H9 (cell line): ENCODE measurements around the gene C6orf62. TPM values are rescaled to one million over a fixed set of nuclear protein-coding genes. Genes with fewer than 3 reads are reported as not detected.

Source experiments
- DNase-seq: peaks from one replicate; pipeline ENCODE4 v3.0.0-alpha.2; 2017
- H2AFZ ChIP-seq: one replicate; pipeline ENCODE4 v1.6.1; 2013; ENCODE audit warnings: mild to moderate bottlenecking, low read length, control low read depth, moderate library complexity
- H2AK5ac ChIP-seq: 2 replicates; pipeline ENCODE4 v1.6.1; 2013; ENCODE audit warnings: low read length, control low read depth, mixed read lengths; ENCODE audit not compliant: insufficient read length
- H2BK120ac ChIP-seq: one replicate; pipeline ENCODE4 v1.6.1; 2013; ENCODE audit warnings: low read depth, mild to moderate bottlenecking, low read length, control low read depth, inconsistent platforms; ENCODE audit not compliant: poor library complexity, severe bottlenecking
- H2BK12ac ChIP-seq: 2 replicates; pipeline ENCODE4 v1.6.1; 2013; ENCODE audit warnings: low read length, control low read depth, mixed read lengths, low read depth; ENCODE audit not compliant: insufficient read length
- H2BK15ac ChIP-seq: 2 replicates; pipeline ENCODE4 v1.6.1; 2013; ENCODE audit warnings: low read depth, low read length, control low read depth
- H2BK20ac ChIP-seq: one replicate; pipeline ENCODE4 v1.6.1; 2013; ENCODE audit warnings: low read depth, mild to moderate bottlenecking, low read length, control low read depth, inconsistent platforms; ENCODE audit not compliant: poor library complexity, severe bottlenecking
- H2BK5ac ChIP-seq: 2 replicates; pipeline ENCODE4 v1.6.1; 2013; ENCODE audit warnings: low read length, control low read depth, mixed read lengths; ENCODE audit not compliant: insufficient read length
- H3K14ac ChIP-seq: 2 replicates; pipeline ENCODE4 v1.6.1; 2013; ENCODE audit warnings: low read length, control low read depth; ENCODE audit not compliant: insufficient read depth
- H3K18ac ChIP-seq: 2 replicates; pipeline ENCODE4 v1.6.1; 2013; ENCODE audit warnings: low read depth, mild to moderate bottlenecking, mixed read lengths, low read length, control low read depth; ENCODE audit not compliant: insufficient read length
- H3K23ac ChIP-seq: 2 replicates; pipeline ENCODE4 v1.6.1; 2013; ENCODE audit warnings: low read length, control low read depth, mixed read lengths, low read depth; ENCODE audit not compliant: insufficient read length
- H3K23me2 ChIP-seq: 2 replicates; pipeline ENCODE4 v1.6.1; 2013; ENCODE audit warnings: low read depth, mild to moderate bottlenecking, mixed read lengths, low read length, control low read depth; ENCODE audit not compliant: insufficient read length, poor library complexity, severe bottlenecking
- H3K27ac ChIP-seq: 2 replicates; pipeline ENCODE4 v1.5.1; 2013; ENCODE audit warnings: low read length, control low read depth, mixed read lengths, low read depth; ENCODE audit not compliant: insufficient read length
- H3K27me3 ChIP-seq: 2 replicates; pipeline ENCODE4 v1.6.1; 2013; ENCODE audit warnings: low read length, control low read depth, inconsistent platforms; ENCODE audit not compliant: insufficient read depth
- H3K4ac ChIP-seq: 2 replicates; pipeline ENCODE4 v1.6.1; 2013; ENCODE audit warnings: low read depth, mild to moderate bottlenecking, control low read depth, inconsistent platforms, low read length, moderate library complexity
- H3K4me1 ChIP-seq: 2 replicates; pipeline ENCODE4 v1.6.1; 2013; ENCODE audit warnings: low read length, control low read depth, inconsistent platforms; ENCODE audit not compliant: insufficient read depth
- H3K4me2 ChIP-seq: 2 replicates; pipeline ENCODE4 v1.6.1; 2013; ENCODE audit warnings: low read length, control low read depth, mixed read lengths; ENCODE audit not compliant: insufficient read length, insufficient read depth
- H3K56ac ChIP-seq: 2 replicates; pipeline ENCODE4 v1.6.1; 2013; ENCODE audit warnings: low read depth, mild to moderate bottlenecking, mixed read lengths, low read length, control low read depth; ENCODE audit not compliant: insufficient read length
- H3K79me1 ChIP-seq: 2 replicates; pipeline ENCODE4 v1.6.1; 2013; ENCODE audit warnings: low read depth, mild to moderate bottlenecking, moderate library complexity, low read length, control low read depth, inconsistent platforms; ENCODE audit not compliant: insufficient read depth, poor library complexity, severe bottlenecking
- H3K79me2 ChIP-seq: 2 replicates; pipeline ENCODE4 v1.6.1; 2013; ENCODE audit warnings: low read length, control low read depth, inconsistent platforms; ENCODE audit not compliant: insufficient read depth
- H3K9ac ChIP-seq: 2 replicates; pipeline ENCODE4 v1.6.1; 2013; ENCODE audit warnings: low read length, control low read depth, mixed read lengths; ENCODE audit not compliant: insufficient read length; ENCODE audit errors: extremely low read depth
- H3K9me3 ChIP-seq: one replicate; pipeline ENCODE4 v1.6.1; 2013; ENCODE audit warnings: low read depth, low read length, inconsistent platforms; ENCODE audit not compliant: control insufficient read depth
- H3T11ph ChIP-seq: one replicate; pipeline ENCODE4 v1.6.1; 2013; ENCODE audit warnings: mild to moderate bottlenecking, low read length, control low read depth, inconsistent platforms
- H4K20me1 ChIP-seq: one replicate; pipeline ENCODE4 v1.6.1; 2013; ENCODE audit not compliant: control insufficient read depth, insufficient read length, insufficient read depth
- H4K5ac ChIP-seq: 2 replicates; pipeline ENCODE4 v1.6.1; 2013; ENCODE audit warnings: low read depth, mild to moderate bottlenecking, mixed read lengths, low read length, control low read depth; ENCODE audit not compliant: insufficient read length
- H4K8ac ChIP-seq: replicated peaks from 2 replicates; pipeline ENCODE4 v1.6.1; 2013; ENCODE audit warnings: low read length, control low read depth, mixed read lengths, low read depth; ENCODE audit not compliant: insufficient read length
- H4K91ac ChIP-seq: 2 replicates; pipeline ENCODE4 v1.6.1; 2013; ENCODE audit warnings: low read depth, mild to moderate bottlenecking, moderate library complexity, mixed read lengths, low read length, control low read depth; ENCODE audit not compliant: insufficient read length
- H3K27ac Mint-ChIP-seq, 3 experiments: 2 replicates in 2 of 3; 3 replicates in 1 of 3; pipeline ENCODE4 v1.8.0; 2020 to 2021; ENCODE audit warnings: mixed read lengths in 3 of 3, mild to moderate bottlenecking in 1 of 3, moderate library complexity in 1 of 3
- H3K27me3 Mint-ChIP-seq: 2 replicates; pipeline ENCODE4 v1.8.0; 2021; ENCODE audit warnings: low read depth, mild to moderate bottlenecking, moderate library complexity, mixed read lengths
- H3K36me3 Mint-ChIP-seq, 3 experiments: 2 replicates in 2 of 3; 3 replicates in 1 of 3; pipeline ENCODE4 v1.8.0; 2020 to 2021; ENCODE audit warnings: low read depth in 3 of 3, mixed read lengths in 3 of 3; ENCODE audit not compliant: insufficient read depth in 1 of 3
- H3K4me1 Mint-ChIP-seq, 2 experiments: 2 replicates each; pipeline ENCODE4 v1.8.0; 2020; ENCODE audit warnings: mixed read lengths in 2 of 2
- H3K4me3 Mint-ChIP-seq, 2 experiments: 2 replicates in 1 of 2; 3 replicates in 1 of 2; pipeline ENCODE4 v1.8.0; 2020 to 2021; ENCODE audit warnings: mild to moderate bottlenecking in 2 of 2, mixed read lengths in 2 of 2, moderate library complexity in 1 of 2
- H3K9me3 Mint-ChIP-seq, 2 experiments: 2 replicates in 1 of 2; 3 replicates in 1 of 2; pipeline ENCODE4 v1.8.0; 2020; ENCODE audit warnings: mild to moderate bottlenecking in 2 of 2, mixed read lengths in 2 of 2, moderate library complexity in 1 of 2
- total RNA-seq: library from RNA; stranded (reverse); gene quantifications from 2 replicates; pipeline ENCODE4 v1.2.1, GENCODE V29; 2021
- TF ChIP-seq, protein P1 (sequence below): fragments of 200-600 bp; sonication (generic); conservative IDR thresholded peaks from 3 replicates; pipeline ENCODE4 v1.8.0; 2021; ENCODE audit warnings: antibody characterized with exemption, mild to moderate bottlenecking

C6orf62 gene
- total RNA-seq, 1 experiment from 2014 or later = 125 TPM

- H2AK5ac ChIP-seq = no peak overlapping the region
- no peak overlapping the region for H3K14ac ChIP-seq
- no peak overlapping the region for H3T11ph ChIP-seq
- H2BK5ac ChIP-seq = no peak overlapping the region
- no peak overlapping the region for H3K23ac ChIP-seq
- H3K27ac Mint-ChIP-seq = no peak overlapping the region
- no peaks in the 10 kb centered on the region for H3K36me3 Mint-ChIP-seq
- H4K5ac ChIP-seq = no peak overlapping the region
- no peak overlapping the region for H3K18ac ChIP-seq
- no peaks in the 10 kb centered on the region for H3K4me1 ChIP-seq
- no peaks in the 10 kb centered on the region for H4K20me1 ChIP-seq
- no peaks in the 10 kb centered on the region for H3K4me1 Mint-ChIP-seq
- no peak overlapping the region for H3K9ac ChIP-seq
- no peaks in the 10 kb centered on the region for H3K9me3 Mint-ChIP-seq
- no peak overlapping the region for H3K27ac ChIP-seq
- H3K56ac ChIP-seq = no peak overlapping the region
- H2BK120ac ChIP-seq = no peak overlapping the region
- no peak overlapping the region for H3K4me2 ChIP-seq
- no peak overlapping the region for H2BK15ac ChIP-seq
- H3K79me2 ChIP-seq = no peaks in the 10 kb centered on the region
- no peaks in the 10 kb centered on the region for H3K23me2 ChIP-seq
- no peak overlapping the region for H3K4ac ChIP-seq
- H3K9me3 ChIP-seq = no peaks in the 10 kb centered on the region
- no peak overlapping the region for H3K4me3 Mint-ChIP-seq
- TF ChIP-seq, protein P1, sequence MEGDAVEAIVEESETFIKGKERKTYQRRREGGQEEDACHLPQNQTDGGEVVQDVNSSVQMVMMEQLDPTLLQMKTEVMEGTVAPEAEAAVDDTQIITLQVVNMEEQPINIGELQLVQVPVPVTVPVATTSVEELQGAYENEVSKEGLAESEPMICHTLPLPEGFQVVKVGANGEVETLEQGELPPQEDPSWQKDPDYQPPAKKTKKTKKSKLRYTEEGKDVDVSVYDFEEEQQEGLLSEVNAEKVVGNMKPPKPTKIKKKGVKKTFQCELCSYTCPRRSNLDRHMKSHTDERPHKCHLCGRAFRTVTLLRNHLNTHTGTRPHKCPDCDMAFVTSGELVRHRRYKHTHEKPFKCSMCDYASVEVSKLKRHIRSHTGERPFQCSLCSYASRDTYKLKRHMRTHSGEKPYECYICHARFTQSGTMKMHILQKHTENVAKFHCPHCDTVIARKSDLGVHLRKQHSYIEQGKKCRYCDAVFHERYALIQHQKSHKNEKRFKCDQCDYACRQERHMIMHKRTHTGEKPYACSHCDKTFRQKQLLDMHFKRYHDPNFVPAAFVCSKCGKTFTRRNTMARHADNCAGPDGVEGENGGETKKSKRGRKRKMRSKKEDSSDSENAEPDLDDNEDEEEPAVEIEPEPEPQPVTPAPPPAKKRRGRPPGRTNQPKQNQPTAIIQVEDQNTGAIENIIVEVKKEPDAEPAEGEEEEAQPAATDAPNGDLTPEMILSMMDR = no peak
- H2AFZ ChIP-seq = no peak overlapping the region
- H4K8ac ChIP-seq = no peak overlapping the region
- H2BK20ac ChIP-seq = no peak overlapping the region
- no peak overlapping the region for H4K91ac ChIP-seq
- H3K79me1 ChIP-seq = no peaks in the 10 kb centered on the region
- H3K27me3 Mint-ChIP-seq = no peaks in the 10 kb centered on the region; the same call in 1 of the 2 replicates
- no peak for DNase-seq
- no peak overlapping the region for H2BK12ac ChIP-seq
- H3K27me3 ChIP-seq = no peaks in the 10 kb centered on the region
Measured at GRCh38 chr6:24740861-24741260, 21.9 kb upstream of the C6orf62 start.
